Spleen (tissue), 11 donors: ENCODE results near the gene MARK3. TPM values are rescaled to one million over a fixed set of nuclear protein-coding genes. Genes with fewer than 3 reads are reported as not detected.

ENCODE experiments used
- DNase-seq: peaks from one replicate; pipeline ENCODE4 v3.0.0-alpha.2; 2020
- H3K27ac ChIP-seq, 8 donors: fragments of 200-600 bp; sonication (generic) in 7 of 8; 1 replicate in 4 of 8; 2 replicates in 4 of 8; pipeline versions ENCODE4 v1.5.0 to v1.8.0; 2016 to 2021; ENCODE audit warnings: inconsistent platforms in 4 of 8, mild to moderate bottlenecking in 4 of 8, moderate library complexity in 1 of 8
- H3K27me3 ChIP-seq, 7 donors: fragments of 200-600 bp; sonication (generic) in 6 of 7; replicated peaks in 1 of 7; 1 replicate in 4 of 7; 2 replicates in 3 of 7; pipeline versions ENCODE4 v1.5.0 to v1.8.0; 2016 to 2021; ENCODE audit warnings: inconsistent platforms in 3 of 7, mild to moderate bottlenecking in 1 of 7
- H3K36me3 ChIP-seq, 6 donors: fragments of 200-600 bp; sonication (generic) in 5 of 6; 1 replicate in 4 of 6; 2 replicates in 2 of 6; pipeline versions ENCODE4 v1.5.0 to v1.8.0; 2016 to 2021; ENCODE audit warnings: inconsistent platforms in 2 of 6
- H3K4me1 ChIP-seq, 6 donors: fragments of 200-600 bp; sonication (generic) in 5 of 6; 1 replicate in 3 of 6; 2 replicates in 3 of 6; pipeline versions ENCODE4 v1.5.0 to v1.8.0; 2016 to 2021; ENCODE audit warnings: inconsistent platforms in 3 of 6
- H3K4me3 ChIP-seq, 8 donors: fragments of 200-600 bp; sonication (generic) in 7 of 8; 1 replicate in 4 of 8; 2 replicates in 4 of 8; pipeline versions ENCODE4 v1.5.0 to v1.8.0; 2016 to 2021; ENCODE audit warnings: inconsistent platforms in 4 of 8, mild to moderate bottlenecking in 4 of 8, moderate library complexity in 2 of 8
- H3K9me3 ChIP-seq, 8 donors: fragments of 200-600 bp; sonication (generic) in 7 of 8; 1 replicate in 4 of 8; 2 replicates in 4 of 8; pipeline versions ENCODE4 v1.5.0 to v1.8.0; 2016 to 2021; ENCODE audit warnings: inconsistent platforms in 4 of 8
- POLR2A ChIP-seq, 3 donors: fragments of 450-650 bp; IDR thresholded peaks; one replicate each; pipeline ENCODE4 v1.5.1; 2017; ENCODE audit warnings: antibody characterized with exemption in 3 of 3, mild to moderate bottlenecking in 1 of 3
- POLR2AphosphoS5 ChIP-seq, 3 donors: sonication (generic); formaldehyde crosslinking; IDR thresholded peaks; one replicate each; pipeline ENCODE4 v1.5.1; 2017; ENCODE audit warnings: antibody characterized with exemption in 3 of 3
- WGBS, 5 donors: extraction: QIAGEN DNeasy Blood & Tissue Kit in 3 of 5; methylation state at CpG; one replicate each; pipeline versions ENCODE4 v1.1.5 to v1.1.7; 2013 to 2018; 5-methylcytosine and 5-hydroxymethylcytosine counted together
- intact Hi-C: fragments of 100-400 bp; cut with DNase I; formaldehyde crosslinking; loops from one replicate; pipeline ENCODE4 v1.15.0; 2023; ENCODE audit warnings: low total_unique reads
- polyA plus RNA-seq, 3 donors: library from polyadenylated mRNA; stranded (reverse); fragments of 200-250 nt; gene quantifications; one replicate each; pipeline ENCODE4 v1.2.1, GENCODE V29; 2013
- total RNA-seq, 7 donors: library from RNA; depleted of rRNA in 3 of 7; stranded (reverse); fragments of >200 nt in 3 of 7; fragmentation: NEBNext Ultra II Directional in 4 of 7; extraction: Animal tissue kit (Norgen Biotek cat#: 25700) in 4 of 7; gene quantifications; one replicate each; pipeline versions ENCODE4 v1.1.0 to v1.2.1, GENCODE V29; 2016 to 2021
- TF ChIP-seq, protein P1 (sequence below), 11 experiments: fragments of 200-600 bp in 7 of 11; fragments of 450-650 bp in 4 of 11; sonication (generic) in 4 of 11; IDR thresholded peaks in 8 of 11; conservative IDR thresholded peaks in 3 of 11; 1 replicate in 7 of 11; 2 replicates in 4 of 11; pipeline versions ENCODE4 v1.4.0 to v1.8.0; 2016 to 2021; ENCODE audit warnings: antibody characterized with exemption in 11 of 11, inconsistent platforms in 4 of 11, mild to moderate bottlenecking in 1 of 11
- donor health status: healthy with polysubstance abuse.
- donor health status: DM: no; HTN: no; CAD: no; lungs with moderate emphysema.
- donor health status: DM: no; HTN: no; CAD: no.
- donor health status: Bipolar disorder and iron deficiency.
- donor health status: healthy.
- donor health status: DM: no; HTN: no; CAD: no.
- donor health status: DM: yes; HTN: yes; CAD: no.

Gene MARK3
- total and polyA plus RNA-seq, 10 donors: 40.4 to 144 (median 106) TPM

DNA sequence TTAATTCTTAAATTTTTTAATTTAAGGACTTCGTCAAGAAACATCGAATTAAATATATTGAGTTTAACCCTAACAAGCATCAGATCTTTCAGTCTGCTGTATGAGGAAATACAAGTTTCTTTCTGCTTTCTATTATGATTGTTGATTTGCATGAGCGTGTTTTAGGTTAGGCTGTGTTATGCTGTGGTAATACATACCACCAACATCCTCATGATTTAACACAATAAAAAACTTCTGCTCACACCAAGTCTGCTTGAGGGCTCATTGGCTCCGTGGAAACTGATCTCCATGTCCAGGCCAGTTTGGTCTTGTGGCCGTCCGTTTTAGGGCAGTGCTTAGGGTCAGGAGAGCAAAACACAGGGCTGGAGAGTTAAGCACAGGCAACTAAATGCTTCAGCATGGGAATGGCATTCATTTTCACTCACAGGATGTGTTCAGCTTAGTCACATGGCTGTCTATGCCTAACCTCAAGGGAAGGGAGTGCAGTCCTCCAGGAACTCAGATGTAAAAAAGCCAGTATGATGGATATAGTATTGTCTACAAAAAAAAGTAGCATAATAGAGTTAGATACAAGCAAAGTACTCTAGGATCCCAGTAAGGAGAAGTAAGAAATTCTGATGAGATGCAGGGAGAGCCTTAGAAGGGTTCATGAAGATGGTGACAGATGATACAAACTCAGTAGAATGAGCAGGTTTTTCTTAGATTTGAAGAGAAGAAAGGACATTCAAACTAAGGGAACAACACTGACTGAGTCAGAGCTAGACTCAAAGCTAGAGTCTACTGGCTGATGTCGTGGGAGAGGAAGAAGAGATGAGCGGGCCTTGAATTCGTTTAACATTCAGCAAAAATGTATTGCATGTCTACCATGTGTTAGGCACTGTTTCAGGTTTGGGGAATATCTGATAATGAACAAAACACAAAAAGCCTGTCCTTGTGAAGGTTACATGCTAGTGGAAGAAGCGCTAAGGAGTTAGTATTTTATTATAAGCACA is 16.3 kb downstream of the MARK3 start:
- Histone ChIP-seq H3K27ac (peak overlapping the region in 7 of 8 donors; percentile 9 to 83 (median 32)), H3K4me3 (no peak overlapping the region), H3K27me3 (no peaks in the 10 kb centered on the region), H3K4me1 (peaks cover 37 to 99% (median 80%) of the 10 kb centered on the region in 6 donors), H3K36me3 (peaks cover 0 to 18% (median 12%) of the 10 kb centered on the region in 6 donors), H3K9me3 (no peaks in the 10 kb centered on the region)
- TF ChIP-seq POLR2A (IDR thresholded peaks at IDR 0.05): no peak
- TF ChIP-seq, protein P1, sequence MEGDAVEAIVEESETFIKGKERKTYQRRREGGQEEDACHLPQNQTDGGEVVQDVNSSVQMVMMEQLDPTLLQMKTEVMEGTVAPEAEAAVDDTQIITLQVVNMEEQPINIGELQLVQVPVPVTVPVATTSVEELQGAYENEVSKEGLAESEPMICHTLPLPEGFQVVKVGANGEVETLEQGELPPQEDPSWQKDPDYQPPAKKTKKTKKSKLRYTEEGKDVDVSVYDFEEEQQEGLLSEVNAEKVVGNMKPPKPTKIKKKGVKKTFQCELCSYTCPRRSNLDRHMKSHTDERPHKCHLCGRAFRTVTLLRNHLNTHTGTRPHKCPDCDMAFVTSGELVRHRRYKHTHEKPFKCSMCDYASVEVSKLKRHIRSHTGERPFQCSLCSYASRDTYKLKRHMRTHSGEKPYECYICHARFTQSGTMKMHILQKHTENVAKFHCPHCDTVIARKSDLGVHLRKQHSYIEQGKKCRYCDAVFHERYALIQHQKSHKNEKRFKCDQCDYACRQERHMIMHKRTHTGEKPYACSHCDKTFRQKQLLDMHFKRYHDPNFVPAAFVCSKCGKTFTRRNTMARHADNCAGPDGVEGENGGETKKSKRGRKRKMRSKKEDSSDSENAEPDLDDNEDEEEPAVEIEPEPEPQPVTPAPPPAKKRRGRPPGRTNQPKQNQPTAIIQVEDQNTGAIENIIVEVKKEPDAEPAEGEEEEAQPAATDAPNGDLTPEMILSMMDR (IDR thresholded peaks at IDR 0.05 in 8 of 11, conservative IDR thresholded peaks at IDR 0.05 in 3 of 11): no peak
- no peak for TF ChIP-seq POLR2AphosphoS5 (IDR thresholded peaks at IDR 0.05)
- WGBS, 5 donors: 57 to 64% (median 61%) methylated on average over 10 of the region's 10 CpGs
- intact Hi-C loops: no loop called here
- DNase-seq: no peak

DNA sequence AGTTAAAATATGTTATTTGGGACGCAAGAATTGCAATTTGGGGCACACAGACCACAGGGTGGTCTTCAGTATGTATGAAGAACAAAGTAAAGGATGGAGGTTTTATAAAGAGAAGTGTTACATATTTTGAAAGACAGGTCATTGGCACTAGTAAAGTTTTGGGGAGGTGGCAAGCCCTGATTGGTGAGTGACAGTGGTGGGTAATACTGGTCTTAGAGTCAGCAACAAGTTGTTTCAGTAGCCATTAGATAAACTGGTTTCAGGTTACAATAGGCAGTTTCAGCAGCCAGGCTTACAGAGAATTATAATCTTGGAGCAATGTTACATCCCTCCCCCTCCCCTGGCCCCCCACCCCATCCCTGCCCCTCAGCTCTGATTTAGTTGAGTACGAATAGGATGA is 17.5 kb downstream of the MARK3 start:
- peaks cover 37 to 91% (median 73%) of the 10 kb centered on the region in 6 donors for H3K4me1 ChIP-seq
- DNase-seq: no peak

DNA sequence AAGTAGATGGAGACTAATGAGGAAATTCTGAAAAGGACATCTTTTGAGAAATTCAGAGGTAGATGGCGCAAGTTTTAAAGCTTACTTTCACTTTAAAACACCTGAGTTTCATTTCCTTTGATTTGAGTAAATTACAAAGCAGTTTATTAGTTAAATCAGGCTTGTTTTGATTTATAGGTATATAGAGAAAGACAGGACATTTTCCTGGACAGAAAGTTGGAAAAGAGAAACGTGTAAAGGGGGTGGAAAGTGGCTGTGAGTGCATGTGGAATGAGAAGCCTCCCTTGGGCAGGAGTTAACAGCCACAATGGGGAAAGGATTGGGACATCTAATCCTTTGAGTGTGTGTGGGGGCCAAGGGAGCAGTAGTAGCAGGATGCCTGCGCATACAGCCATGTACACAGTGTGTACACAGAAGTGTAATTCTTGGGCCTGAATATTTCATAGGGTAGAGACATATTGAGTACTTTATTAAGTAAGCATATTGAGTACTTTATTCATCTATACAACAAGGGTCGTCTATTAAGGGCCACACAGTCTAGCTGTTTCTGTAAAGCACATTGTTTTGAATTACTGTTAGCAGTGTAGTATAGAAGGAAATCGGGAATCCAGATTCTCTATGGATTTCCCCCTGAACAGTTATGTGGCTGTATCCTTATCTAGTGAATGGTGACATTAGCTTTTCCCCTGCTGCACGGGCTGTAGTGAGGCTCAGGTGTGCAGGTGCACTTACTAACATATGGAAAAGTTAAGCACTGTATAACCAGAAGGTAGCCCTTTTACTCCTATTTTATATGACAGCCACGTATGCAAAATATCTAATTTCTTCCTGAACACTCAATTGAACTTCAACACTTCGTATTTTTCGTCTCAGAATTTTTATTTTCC is 19.1 kb downstream of the MARK3 start:
- DNase-seq: no peak
- no peaks in the 10 kb centered on the region for H3K27me3 ChIP-seq
- H3K9me3 ChIP-seq: no peaks in the 10 kb centered on the region
- peak overlapping the region in 1 of 8 donors; percentile 38 for H3K4me3 ChIP-seq
- WGBS, 5 donors: 63 to 78% (median 67%) methylated on average over 9 of the region's 9 CpGs
- no peak for TF ChIP-seq POLR2A (IDR thresholded peaks at IDR 0.05)
- peak overlapping the region in 7 of 8 donors; percentile 10 to 83 (median 72) for H3K27ac ChIP-seq
- H3K36me3 ChIP-seq: peaks cover 0 to 43% (median 27%) of the 10 kb centered on the region in 6 donors
- peaks cover 31 to 91% (median 72%) of the 10 kb centered on the region in 6 donors for H3K4me1 ChIP-seq
- intact Hi-C loops: no loop called here

More for the DNA sequence above, 17.5 kb downstream of the MARK3 start:
- peaks cover 0 to 29% (median 20%) of the 10 kb centered on the region in 6 donors for H3K36me3 ChIP-seq
- 88 to 97% (median 92%) methylated on average over 2 of the region's 2 CpGs for WGBS, 5 donors
- H3K4me3 ChIP-seq: no peak overlapping the region
- intact Hi-C loops: no loop called here
- no peaks in the 10 kb centered on the region for H3K27me3 ChIP-seq
- peak overlapping the region in 3 of 8 donors; percentile 16 to 83 (median 63) for H3K27ac ChIP-seq
- no peaks in the 10 kb centered on the region for H3K9me3 ChIP-seq
- TF ChIP-seq, protein P1 (IDR thresholded peaks at IDR 0.05 in 8 of 11, conservative IDR thresholded peaks at IDR 0.05 in 3 of 11): no peak
- TF ChIP-seq POLR2AphosphoS5 (IDR thresholded peaks at IDR 0.05) (no peak), POLR2A (IDR thresholded peaks at IDR 0.05) (no peak)

DNA sequence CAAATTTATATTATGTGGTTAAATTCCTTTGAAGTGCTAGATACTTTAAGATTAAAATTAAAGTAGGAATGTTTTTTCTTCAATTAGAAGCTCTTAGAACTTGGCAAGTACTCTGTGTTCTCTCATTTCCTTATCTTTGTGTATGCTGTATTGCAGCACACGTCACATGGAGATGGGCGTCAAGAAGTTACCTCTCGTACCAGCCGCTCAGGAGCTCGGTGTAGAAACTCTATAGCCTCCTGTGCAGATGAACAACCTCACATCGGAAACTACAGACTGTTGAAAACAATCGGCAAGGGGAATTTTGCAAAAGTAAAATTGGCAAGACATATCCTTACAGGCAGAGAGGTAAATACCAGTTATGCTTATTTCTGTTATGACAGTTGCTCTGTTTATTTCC is 19.7 kb downstream of the MARK3 start:
- Histone ChIP-seq H3K4me1 (peaks cover 27 to 90% (median 68%) of the 10 kb centered on the region in 6 donors), H3K36me3 (peaks cover 0 to 47% (median 27%) of the 10 kb centered on the region in 6 donors), H3K4me3 (peak overlapping the region in 1 of 8 donors; percentile 38), H3K27me3 (no peaks in the 10 kb centered on the region), H3K9me3 (no peaks in the 10 kb centered on the region), H3K27ac (peak overlapping the region in 6 of 8 donors; percentile 55 to 83 (median 72))
- WGBS, 5 donors: 54 to 74% (median 63%) methylated on average over 7 of the region's 7 CpGs
- no peak for DNase-seq
- intact Hi-C loops: no loop called here
- TF ChIP-seq, protein P1 (IDR thresholded peaks at IDR 0.05 in 8 of 11, conservative IDR thresholded peaks at IDR 0.05 in 3 of 11): no peak
- no peak for TF ChIP-seq POLR2AphosphoS5 (IDR thresholded peaks at IDR 0.05)
